Panc1 (cell line): ENCODE results near the gene ETNPPL.

ENCODE experiments used
- POLR2AphosphoS5 ChIP-seq: IDR thresholded peaks from 2 replicates; pipeline ENCODE4 v1.6.1; 2012; ENCODE audit warnings: mild to moderate bottlenecking, low read depth, low read length, moderate library complexity
- TF ChIP-seq, protein P1 (sequence below): fragments of 450-650 bp; IDR thresholded peaks from 2 replicates; pipeline ENCODE4 v1.5.1; 2017; ENCODE audit warnings: mild to moderate bottlenecking
- TF ChIP-seq, protein P2 (sequence below), 2 experiments: IDR thresholded peaks; 2 replicates each; pipeline ENCODE4 v1.6.1; 2011 to 2012; ENCODE audit warnings: low read depth in 2 of 2, control low read depth in 1 of 2, low read length in 1 of 2, mild to moderate bottlenecking in 1 of 2, moderate library complexity in 1 of 2; ENCODE audit not compliant: insufficient read depth in 1 of 2

DNA sequence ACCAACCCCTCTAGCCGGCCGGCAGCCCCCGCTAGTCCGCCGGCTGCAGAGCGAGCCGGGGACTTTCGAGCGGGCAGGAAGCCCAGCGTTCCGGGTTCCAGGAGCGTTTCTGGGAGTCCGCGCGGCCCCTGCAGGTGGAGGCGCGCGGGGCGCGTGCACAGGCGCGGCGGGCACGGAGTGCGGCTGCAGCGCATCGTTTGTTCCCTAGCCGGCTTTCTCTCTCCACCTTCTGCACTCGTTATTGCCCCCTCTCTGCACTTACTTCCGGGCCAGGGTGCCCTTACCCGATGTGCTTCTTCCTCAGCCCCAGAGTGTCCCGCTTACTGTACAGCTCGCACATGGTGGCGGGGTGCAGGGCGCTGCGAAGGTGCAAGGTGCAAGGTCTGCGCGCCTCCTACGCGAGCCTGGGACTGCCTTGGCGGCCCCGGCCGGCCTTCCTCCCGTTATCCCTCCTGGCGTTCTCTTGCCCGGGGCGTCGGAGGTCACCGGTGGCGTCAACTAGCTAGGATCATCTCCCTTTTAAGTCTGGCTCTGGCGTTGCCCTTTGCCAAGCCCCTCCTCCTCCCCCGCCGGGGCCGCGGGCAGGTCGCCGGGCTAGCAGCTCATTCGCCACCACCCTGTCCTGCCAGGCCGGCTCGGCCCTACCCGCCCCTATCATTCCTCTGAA, at the start of gene ETNPPL:
- TF ChIP-seq, protein P1, sequence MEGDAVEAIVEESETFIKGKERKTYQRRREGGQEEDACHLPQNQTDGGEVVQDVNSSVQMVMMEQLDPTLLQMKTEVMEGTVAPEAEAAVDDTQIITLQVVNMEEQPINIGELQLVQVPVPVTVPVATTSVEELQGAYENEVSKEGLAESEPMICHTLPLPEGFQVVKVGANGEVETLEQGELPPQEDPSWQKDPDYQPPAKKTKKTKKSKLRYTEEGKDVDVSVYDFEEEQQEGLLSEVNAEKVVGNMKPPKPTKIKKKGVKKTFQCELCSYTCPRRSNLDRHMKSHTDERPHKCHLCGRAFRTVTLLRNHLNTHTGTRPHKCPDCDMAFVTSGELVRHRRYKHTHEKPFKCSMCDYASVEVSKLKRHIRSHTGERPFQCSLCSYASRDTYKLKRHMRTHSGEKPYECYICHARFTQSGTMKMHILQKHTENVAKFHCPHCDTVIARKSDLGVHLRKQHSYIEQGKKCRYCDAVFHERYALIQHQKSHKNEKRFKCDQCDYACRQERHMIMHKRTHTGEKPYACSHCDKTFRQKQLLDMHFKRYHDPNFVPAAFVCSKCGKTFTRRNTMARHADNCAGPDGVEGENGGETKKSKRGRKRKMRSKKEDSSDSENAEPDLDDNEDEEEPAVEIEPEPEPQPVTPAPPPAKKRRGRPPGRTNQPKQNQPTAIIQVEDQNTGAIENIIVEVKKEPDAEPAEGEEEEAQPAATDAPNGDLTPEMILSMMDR = no peak
- TF ChIP-seq, protein P2, sequence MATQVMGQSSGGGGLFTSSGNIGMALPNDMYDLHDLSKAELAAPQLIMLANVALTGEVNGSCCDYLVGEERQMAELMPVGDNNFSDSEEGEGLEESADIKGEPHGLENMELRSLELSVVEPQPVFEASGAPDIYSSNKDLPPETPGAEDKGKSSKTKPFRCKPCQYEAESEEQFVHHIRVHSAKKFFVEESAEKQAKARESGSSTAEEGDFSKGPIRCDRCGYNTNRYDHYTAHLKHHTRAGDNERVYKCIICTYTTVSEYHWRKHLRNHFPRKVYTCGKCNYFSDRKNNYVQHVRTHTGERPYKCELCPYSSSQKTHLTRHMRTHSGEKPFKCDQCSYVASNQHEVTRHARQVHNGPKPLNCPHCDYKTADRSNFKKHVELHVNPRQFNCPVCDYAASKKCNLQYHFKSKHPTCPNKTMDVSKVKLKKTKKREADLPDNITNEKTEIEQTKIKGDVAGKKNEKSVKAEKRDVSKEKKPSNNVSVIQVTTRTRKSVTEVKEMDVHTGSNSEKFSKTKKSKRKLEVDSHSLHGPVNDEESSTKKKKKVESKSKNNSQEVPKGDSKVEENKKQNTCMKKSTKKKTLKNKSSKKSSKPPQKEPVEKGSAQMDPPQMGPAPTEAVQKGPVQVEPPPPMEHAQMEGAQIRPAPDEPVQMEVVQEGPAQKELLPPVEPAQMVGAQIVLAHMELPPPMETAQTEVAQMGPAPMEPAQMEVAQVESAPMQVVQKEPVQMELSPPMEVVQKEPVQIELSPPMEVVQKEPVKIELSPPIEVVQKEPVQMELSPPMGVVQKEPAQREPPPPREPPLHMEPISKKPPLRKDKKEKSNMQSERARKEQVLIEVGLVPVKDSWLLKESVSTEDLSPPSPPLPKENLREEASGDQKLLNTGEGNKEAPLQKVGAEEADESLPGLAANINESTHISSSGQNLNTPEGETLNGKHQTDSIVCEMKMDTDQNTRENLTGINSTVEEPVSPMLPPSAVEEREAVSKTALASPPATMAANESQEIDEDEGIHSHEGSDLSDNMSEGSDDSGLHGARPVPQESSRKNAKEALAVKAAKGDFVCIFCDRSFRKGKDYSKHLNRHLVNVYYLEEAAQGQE (IDR thresholded peaks at IDR 0.05; ENCODE audit: insufficient read depth in 1 of 2, low read depth in 2 of 2, low read length in 1 of 2) = no peak
- no peak for TF ChIP-seq POLR2AphosphoS5
